Measurements from ENCODE around the gene TBC1D5. TPM values are rescaled to one million over a fixed set of nuclear protein-coding genes. Genes with fewer than 3 reads are reported as not detected.

The TBC1D5 gene
- total RNA-seq, 3 donors from 2014 or later = 33.1 to 56.1 (median 44.1) TPM

DNA sequence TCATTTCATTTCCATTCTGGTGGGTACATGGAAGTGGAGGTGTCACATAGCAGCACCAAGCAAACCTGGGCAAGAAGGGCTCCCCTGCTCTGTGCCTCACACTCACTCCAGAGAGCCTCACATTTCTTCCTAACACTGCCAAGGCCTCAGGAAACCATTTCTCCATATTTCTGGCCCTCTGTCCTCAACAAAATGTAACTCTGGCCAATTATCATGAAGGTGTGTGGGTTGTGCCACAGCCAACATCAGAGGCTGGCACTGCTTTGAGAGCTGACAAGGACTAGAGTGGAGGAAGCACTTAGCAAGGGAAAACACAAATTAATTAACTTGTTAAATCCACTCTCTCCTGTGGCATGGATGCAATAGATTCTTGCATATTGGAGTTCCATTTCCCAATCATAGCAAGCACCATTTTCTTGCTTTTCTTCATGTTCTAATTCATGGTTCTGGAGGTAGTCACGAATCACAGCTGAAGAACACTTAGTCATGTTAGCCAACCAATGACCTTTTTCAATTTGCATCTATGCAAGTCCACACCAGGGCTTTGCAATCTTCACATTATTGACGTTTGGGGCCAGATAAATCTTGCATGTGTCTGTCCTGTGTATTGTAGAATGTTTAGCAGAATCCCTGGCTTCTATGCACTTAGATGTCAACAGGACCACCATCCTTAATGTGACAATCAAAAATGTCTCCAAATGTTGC, 616.5 kb downstream of the TBC1D5 start:
- Histone ChIP-seq H3K9me3 (no peaks in the 10 kb centered on the region), H3K36me3 (ENCODE audit: low read depth) (no peaks in the 10 kb centered on the region), H3K4me3 (no peak overlapping the region), H3K4me1 (ENCODE audit: low read depth) (no peaks in the 10 kb centered on the region)
- intact Hi-C loops (cut with DNase I, micrococcal nuclease) = no loop called here
- no peak for ATAC-seq
- DNase-seq = no peak
- TF ChIP-seq CTCF (IDR thresholded peaks at IDR 0.05) = no peak

DNA sequence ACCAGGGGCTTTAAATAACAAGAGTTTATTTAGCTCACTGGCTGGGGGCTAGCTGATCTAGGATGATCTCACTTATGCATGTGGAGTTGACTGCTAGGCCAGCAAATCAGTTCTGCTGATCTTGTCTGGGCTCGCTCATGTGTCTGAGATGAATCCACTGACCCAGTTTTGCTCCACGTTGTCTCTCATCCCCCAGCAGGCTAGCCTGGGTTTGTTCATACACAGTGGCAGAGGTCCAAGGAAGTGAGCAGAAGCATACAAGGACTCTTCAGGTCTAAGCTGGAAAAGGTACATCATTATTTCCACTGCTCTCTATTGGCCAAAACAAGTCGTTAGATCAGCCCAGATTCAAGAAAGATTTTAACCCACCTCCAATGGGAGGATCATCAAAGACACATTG, 619.7 kb downstream of the TBC1D5 start:
- TF ChIP-seq CTCF (IDR thresholded peaks at IDR 0.05) = no peak
- intact Hi-C loops (cut with DNase I, micrococcal nuclease) = no loop called here
- H3K36me3 ChIP-seq (ENCODE audit: low read depth) = no peaks in the 10 kb centered on the region

DNA sequence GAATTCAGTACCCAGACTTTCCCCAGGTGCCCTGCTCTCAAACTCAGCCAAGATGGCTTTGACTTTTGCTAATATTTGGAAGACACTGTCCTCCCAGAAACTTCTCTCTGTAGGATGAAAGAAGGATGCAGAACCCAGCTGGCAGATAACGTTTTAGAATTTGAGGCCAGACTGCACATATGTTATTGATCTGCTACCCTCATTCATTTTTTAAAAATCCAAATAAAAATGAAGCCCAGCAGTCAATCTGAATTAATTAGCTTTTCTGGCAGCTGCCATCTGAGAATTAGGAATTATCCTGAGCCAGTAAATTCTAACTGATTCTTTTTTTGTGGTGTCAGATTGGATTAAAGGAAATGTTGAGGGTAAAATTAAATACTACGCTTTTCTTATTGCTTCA, 621.1 kb downstream of the TBC1D5 start:
- no peak overlapping the region for H3K4me3 ChIP-seq
- H3K4me1 ChIP-seq (ENCODE audit: low read depth) = no peaks in the 10 kb centered on the region
- intact Hi-C loops (cut with DNase I, micrococcal nuclease) = no loop called here
- no peaks in the 10 kb centered on the region for H3K36me3 ChIP-seq (ENCODE audit: low read depth)
- ATAC-seq (no peak), DNase-seq (no peak)
- no peak for TF ChIP-seq CTCF (IDR thresholded peaks at IDR 0.05)
- H3K9me3 ChIP-seq = no peaks in the 10 kb centered on the region

More for the DNA sequence above, 619.7 kb downstream of the TBC1D5 start:
- no peak for ATAC-seq
- Histone ChIP-seq H3K9me3 (no peaks in the 10 kb centered on the region), H3K4me1 (ENCODE audit: low read depth) (no peaks in the 10 kb centered on the region), H3K4me3 (no peak overlapping the region)
- DNase-seq = no peak

GRCh38 chr3:17120115-17120514, 622.3 kb downstream of the TBC1D5 start:
- no peak for ATAC-seq
- intact Hi-C loops (cut with DNase I, micrococcal nuclease) = no loop called here
- Histone ChIP-seq H3K9me3 (no peaks in the 10 kb centered on the region), H3K36me3 (ENCODE audit: low read depth) (no peaks in the 10 kb centered on the region), H3K4me3 (no peak overlapping the region), H3K4me1 (ENCODE audit: low read depth) (no peaks in the 10 kb centered on the region)
- TF ChIP-seq CTCF (IDR thresholded peaks at IDR 0.05) = no peak
- no peak for DNase-seq

DNA sequence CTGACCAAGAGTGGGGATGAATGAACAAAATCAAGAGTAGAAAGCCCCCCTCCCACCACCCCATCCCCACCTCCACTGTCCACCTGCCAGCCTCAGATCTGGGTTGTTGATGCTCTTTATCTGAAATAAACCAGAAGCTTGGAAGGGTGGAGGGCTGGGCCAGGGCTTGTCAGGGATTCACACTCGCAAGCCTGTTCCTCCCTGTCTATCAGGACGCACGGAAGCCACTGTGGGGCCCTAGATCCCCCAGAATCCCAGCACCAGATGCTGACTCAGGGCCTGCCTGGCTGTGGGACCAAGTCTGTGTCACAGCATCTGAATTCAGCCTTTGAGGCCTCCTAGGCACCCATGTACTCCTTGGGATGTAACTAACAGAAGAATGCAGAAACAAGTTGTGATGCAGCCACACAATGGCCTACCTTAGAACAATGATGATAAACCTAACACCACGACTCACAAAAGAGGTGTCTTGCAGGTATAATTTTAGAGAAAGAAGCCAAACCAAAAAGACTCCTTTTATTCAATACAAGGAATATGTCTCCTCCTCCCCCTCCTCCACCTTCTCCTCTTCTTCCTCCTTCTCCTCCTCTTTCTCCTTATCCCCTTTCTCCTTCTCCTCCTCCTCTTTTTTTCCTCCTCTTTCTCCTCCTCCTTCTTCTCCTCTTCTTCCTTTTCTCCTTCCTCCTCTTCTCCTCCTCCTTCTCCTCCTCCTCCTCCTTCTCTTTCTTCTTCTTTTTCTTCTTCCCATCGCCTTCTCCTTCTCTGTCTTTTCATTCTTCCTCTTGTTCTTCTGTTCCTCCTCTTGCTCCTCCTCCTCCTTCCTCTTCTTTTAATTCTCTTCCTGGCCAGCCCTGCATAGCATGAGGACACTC, 623.0 kb downstream of the TBC1D5 start:
- ATAC-seq (no peak), DNase-seq (no peak)
- Histone ChIP-seq H3K4me3 (no peak overlapping the region), H3K36me3 (ENCODE audit: low read depth) (no peaks in the 10 kb centered on the region), H3K9me3 (no peaks in the 10 kb centered on the region), H3K4me1 (ENCODE audit: low read depth) (no peaks in the 10 kb centered on the region)
- intact Hi-C loops (cut with DNase I, micrococcal nuclease) = no loop called here
- no peak for TF ChIP-seq CTCF (IDR thresholded peaks at IDR 0.05)

Measured in mucosa of descending colon (tissue), 3 donors.